Keratinocyte (primary cell): ENCODE results near the gene GLRX5. TPM values are rescaled to one million over a fixed set of nuclear protein-coding genes. Genes with fewer than 3 reads are reported as not detected.

Source experiments
- DNase-seq: peaks from one replicate; pipeline ENCODE4 v3.0.0-alpha.2; 2011; ENCODE audit warnings: low read depth, missing footprints, low spot score
- FAIRE-seq: peaks from 2 replicates; lab custom pipeline; 2011; peaks lifted over from hg19 to GRCh38; lab: Jason Lieb, UNC
- H2AFZ ChIP-seq: 2 replicates; pipeline ENCODE4 v1.6.0; 2012; ENCODE audit warnings: low read length, control low read depth, inconsistent platforms; ENCODE audit not compliant: control insufficient read depth
- H3K27ac ChIP-seq: 2 replicates; pipeline ENCODE4 v1.5.1; 2011; ENCODE audit warnings: low read length; ENCODE audit not compliant: control insufficient read depth, insufficient read depth
- H3K27me3 ChIP-seq: 3 replicates; pipeline ENCODE4 v1.6.0; 2011; ENCODE audit warnings: low read length; ENCODE audit not compliant: control insufficient read depth, insufficient read depth; ENCODE audit errors: extremely low read depth
- H3K36me3 ChIP-seq, 2 experiments: 2 replicates in 1 of 2; 3 replicates in 1 of 2; pipeline ENCODE4 v1.5.1; 2011; ENCODE audit warnings: low read length in 2 of 2, mild to moderate bottlenecking in 1 of 2; ENCODE audit not compliant: control insufficient read depth in 2 of 2, insufficient read depth in 2 of 2; ENCODE audit errors: extremely low read depth in 1 of 2
- H3K4me1 ChIP-seq: 3 replicates; pipeline ENCODE4 v1.5.1; 2011; ENCODE audit warnings: low read length; ENCODE audit not compliant: control insufficient read depth, insufficient read depth; ENCODE audit errors: extremely low read depth
- H3K4me2 ChIP-seq: 3 replicates; pipeline ENCODE4 v1.6.0; 2011; ENCODE audit warnings: low read depth, low read length; ENCODE audit not compliant: control insufficient read depth, insufficient read depth; ENCODE audit errors: extremely low read depth
- H3K4me3 ChIP-seq, 3 experiments: fragments of 200-600 bp in 1 of 3; sonication (generic) in 1 of 3; 2 replicates in 2 of 3; 3 replicates in 1 of 3; pipeline ENCODE4 v1.5.1; 2011 to 2016; ENCODE audit warnings: low read length in 3 of 3, mild to moderate bottlenecking in 3 of 3, control low read depth in 2 of 3, inconsistent platforms in 1 of 3, low read depth in 1 of 3, mixed read lengths in 1 of 3, mixed run types in 1 of 3, moderate library complexity in 1 of 3; ENCODE audit not compliant: control insufficient read depth in 2 of 3, insufficient read depth in 2 of 3; ENCODE audit errors: extremely low read depth in 1 of 3
- H3K79me2 ChIP-seq: 2 replicates; pipeline ENCODE4 v1.6.0; 2012; ENCODE audit warnings: low read length; ENCODE audit not compliant: control insufficient read depth, insufficient read depth
- H3K9ac ChIP-seq: 3 replicates; pipeline ENCODE4 v1.6.0; 2011; ENCODE audit warnings: low read length; ENCODE audit not compliant: control insufficient read depth, insufficient read depth; ENCODE audit errors: extremely low read depth
- H3K9me1 ChIP-seq: 3 replicates; pipeline ENCODE4 v1.6.0; 2011; ENCODE audit warnings: low read length; ENCODE audit not compliant: control insufficient read depth, insufficient read depth; ENCODE audit errors: extremely low read depth
- H3K9me3 ChIP-seq: 2 replicates; pipeline ENCODE4 v1.5.1; 2012; ENCODE audit warnings: low read depth, low read length; ENCODE audit not compliant: control insufficient read depth
- H4K20me1 ChIP-seq: 3 replicates; pipeline ENCODE4 v1.6.0; 2011; ENCODE audit warnings: low read length; ENCODE audit not compliant: control insufficient read depth, insufficient read depth; ENCODE audit errors: extremely low read depth
- CTCF ChIP-seq, 3 experiments: IDR thresholded peaks in 1 of 3; conservative IDR thresholded peaks in 1 of 3; optimal IDR thresholded peaks in 1 of 3; 2 replicates in 2 of 3; 3 replicates in 1 of 3; pipeline versions ENCODE3 to v1.5.1; 2011; ENCODE audit warnings: low read length in 3 of 3, mild to moderate bottlenecking in 3 of 3, moderate library complexity in 2 of 3, control low read depth in 1 of 3, inconsistent platforms in 1 of 3; ENCODE audit not compliant: insufficient read depth in 2 of 3; ENCODE audit errors: extremely low read depth in 1 of 3
- EZH2 ChIP-seq: IDR thresholded peaks from one replicate; pipeline ENCODE4 v1.6.1; 2012; ENCODE audit warnings: inconsistent platforms, mild to moderate bottlenecking, low read length, moderate library complexity
- dilution Hi-C: fragments of 300-500 bp; cut with MboI; formaldehyde crosslinking; loops from one replicate; pipeline ENCODE4 v1.7.0; 2020; ENCODE audit warnings: low sequenced_read_pairs; ENCODE audit not compliant: extremely low pct_ligation_motif_present
- polyA plus RNA-seq, 5 experiments: library from polyadenylated mRNA; depleted of rRNA in 3 of 5; stranded (reverse) in 3 of 5; stranded (forward) in 1 of 5; unstranded in 1 of 5; fragments of >200 nt; gene quantifications; 1 replicate in 1 of 5; 2 replicates in 3 of 5; 3 replicates in 1 of 5; pipeline versions ENCODE4 v1.2.1 to v1.2.3, GENCODE V29; 2011 to 2012; ENCODE audit warnings: missing spikeins in 2 of 5, low read depth in 1 of 5, low replicate concordance in 1 of 5

GLRX5 gene
- polyA plus RNA-seq, 1 donor (not counting 4 experiments of a cell fraction or from before 2014, with no cell fraction given), result 60.9 TPM

DNA sequence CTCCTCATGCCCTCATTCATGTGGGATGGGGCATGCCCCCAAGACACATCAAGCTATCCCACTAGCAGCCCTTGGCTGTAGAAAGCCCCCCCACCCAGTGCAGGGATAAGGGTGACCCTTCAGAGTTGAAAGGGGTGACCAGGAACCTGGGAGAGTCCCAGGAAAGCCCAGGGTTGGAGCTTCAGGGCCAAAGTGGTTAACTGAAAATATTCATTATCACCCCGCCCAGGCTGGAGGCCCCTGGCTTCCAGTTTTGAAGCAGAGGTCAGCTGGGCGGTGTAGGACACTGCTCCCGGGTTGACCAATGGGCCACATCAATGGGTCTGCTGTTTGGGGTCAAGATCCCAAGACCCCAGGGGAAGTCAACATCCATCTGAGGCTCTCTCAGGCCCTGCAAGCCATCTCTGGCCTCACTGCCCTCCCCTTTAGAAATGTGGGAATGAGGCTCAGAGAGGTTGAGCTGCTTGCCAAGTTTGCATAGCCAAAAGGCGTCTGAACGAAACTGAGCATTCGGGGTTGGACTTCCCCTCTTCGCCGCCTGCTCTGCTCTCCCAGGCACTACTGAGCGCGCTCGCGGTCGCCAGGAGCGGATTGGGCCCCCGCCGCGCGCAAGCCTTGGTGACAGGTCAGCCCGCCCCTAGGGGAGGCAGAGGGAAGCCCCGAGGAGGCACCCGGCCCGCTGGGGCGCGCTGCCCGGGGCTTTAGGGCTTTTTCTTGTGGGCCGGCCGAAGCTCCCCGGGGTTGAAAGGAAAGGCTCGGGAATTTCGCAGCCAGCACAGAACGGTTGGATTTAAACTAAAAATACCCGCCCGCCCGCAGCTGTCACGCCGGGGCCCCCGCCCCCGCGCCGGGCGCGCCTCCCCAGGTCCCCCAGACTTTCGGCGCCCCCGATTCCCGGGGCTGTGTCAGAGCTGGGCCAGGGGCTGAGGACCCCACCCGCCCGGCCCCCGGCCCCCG is 19.0 kb upstream of the GLRX5 start:
- dilution Hi-C loops, result no loop called here
- no peaks in the 10 kb centered on the region for H3K9me1 ChIP-seq
- FAIRE-seq (no peak), DNase-seq (no peak)
- H3K27ac ChIP-seq, result peak overlapping the region; percentile 11
- H3K9ac ChIP-seq, result peak overlapping the region; percentile 66
- peak overlapping the region; percentile 33 for H2AFZ ChIP-seq
- H3K4me1 ChIP-seq, result peaks cover 51% of the 10 kb centered on the region
- H3K9me3 ChIP-seq, result no peaks in the 10 kb centered on the region
- H3K36me3 ChIP-seq, result no peaks in the 10 kb centered on the region
- H3K4me2 ChIP-seq, result peak overlapping the region; percentile 91
- TF ChIP-seq CTCF (optimal IDR thresholded peaks at IDR 0.05 in 1 of 3, IDR thresholded peaks at IDR 0.05 in 1 of 3, conservative IDR thresholded peaks at IDR 0.05 in 1 of 3; ENCODE audit: extremely low read depth in 1 of 3, insufficient read depth in 2 of 3, low read length in 3 of 3) (peak in 2 of 3 experiments; percentile 1 to 13), EZH2 (no peak)
- peaks cover 4% of the 10 kb centered on the region for H4K20me1 ChIP-seq
- no peaks in the 10 kb centered on the region for H3K79me2 ChIP-seq
- H3K27me3 ChIP-seq, result no peaks in the 10 kb centered on the region
- peak overlapping the region; percentile 39 to 79 (median 70) for H3K4me3 ChIP-seq

DNA sequence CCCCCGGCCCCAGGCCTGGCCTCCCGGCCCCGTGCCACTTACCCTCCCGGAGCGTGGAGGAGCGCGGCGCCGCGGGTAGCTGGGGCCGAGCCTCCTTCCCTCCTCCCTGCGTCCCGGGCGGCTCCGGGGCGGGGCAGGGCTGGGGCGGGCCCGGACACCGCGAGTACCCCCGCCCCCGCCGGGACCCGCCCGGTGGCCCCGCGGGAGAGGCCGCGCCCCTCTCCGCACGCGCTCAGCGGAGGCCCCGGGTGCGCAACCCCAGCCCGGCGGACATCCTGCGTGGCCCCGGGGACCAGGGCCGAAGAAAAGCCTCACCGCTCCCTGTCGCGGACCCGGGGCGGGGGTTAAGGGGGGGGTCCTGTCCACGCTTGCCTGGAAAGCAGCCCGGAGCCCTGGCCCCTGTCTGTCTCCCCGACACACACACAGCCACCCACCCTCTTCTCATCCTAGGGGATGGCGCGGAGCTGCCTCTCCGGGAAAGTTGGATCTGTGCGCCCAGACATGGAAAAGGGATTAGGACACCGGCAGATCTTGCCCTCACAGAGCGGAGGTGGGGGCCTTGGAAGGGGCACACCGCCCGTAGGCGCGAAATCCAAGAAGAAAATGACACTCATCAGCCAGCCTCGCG is 18.2 kb upstream of the GLRX5 start, which contains the start of gene SYNE3:
TSS of gene SYNE3 (minus strand) at position 97 of the 628 bp plus-strand sequence. CDS start 40,829 bp downstream, outside the sequence.
- Histone ChIP-seq H4K20me1 (peaks cover 3% of the 10 kb centered on the region), H3K79me2 (no peaks in the 10 kb centered on the region), H2AFZ (peak within 1 kb of the TSS; percentile 33), H3K4me1 (peaks cover 51% of the 10 kb centered on the region), H3K36me3 (no peaks in the 10 kb centered on the region), H3K4me2 (peak within 1 kb of the TSS; percentile 91), H3K9me3 (no peaks in the 10 kb centered on the region), H3K27me3 (no peaks in the 10 kb centered on the region), H3K9ac (peak within 1 kb of the TSS; percentile 66), H3K9me1 (no peaks in the 10 kb centered on the region), H3K4me3 (peak within 1 kb of the TSS; percentile 39 to 79 (median 70)), H3K27ac (peak within 1 kb of the TSS; percentile 11)
- no peak for TF ChIP-seq CTCF (optimal IDR thresholded peaks at IDR 0.05 in 1 of 3, IDR thresholded peaks at IDR 0.05 in 1 of 3, conservative IDR thresholded peaks at IDR 0.05 in 1 of 3; ENCODE audit: extremely low read depth in 1 of 3, insufficient read depth in 2 of 3, low read length in 3 of 3)
- TF ChIP-seq EZH2, result no peak
- DNase-seq (no peak), FAIRE-seq (no peak)
- dilution Hi-C loops, result no loop called here
